MM.1S (cell line): ENCODE results near the gene SEC63.
"Not testable (repeated sequence)": the region's sequence is repeated elsewhere in the genome, so short reads cannot be mapped to it uniquely, and the experiment has no call there.

Experiments
- DNase-seq: peaks from one replicate; pipeline ENCODE4 v3.0.0-alpha.2; 2015
- H2AFZ ChIP-seq: fragments of 300-600 bp; sonication (generic); 2 replicates; pipeline ENCODE4 v1.6.0; 2016; ENCODE audit warnings: antibody characterized with exemption, low read length
- H3F3A ChIP-seq: fragments of 300-600 bp; sonication (generic); 2 replicates; pipeline ENCODE4 v1.6.1; 2016; ENCODE audit warnings: mild to moderate bottlenecking, antibody characterized with exemption, low read length, moderate library complexity, mixed read lengths; ENCODE audit not compliant: insufficient read depth
- H3K27ac ChIP-seq: fragments of 300-600 bp; sonication (generic); 2 replicates; pipeline ENCODE4 v1.5.1; 2016; ENCODE audit warnings: mild to moderate bottlenecking, low read length
- H3K27me3 ChIP-seq: fragments of 300-600 bp; sonication (generic); replicated peaks from 2 replicates; pipeline ENCODE4 v1.6.0; 2016; ENCODE audit warnings: low read length; ENCODE audit not compliant: insufficient read depth
- H3K36me3 ChIP-seq: fragments of 300-600 bp; sonication (generic); replicated peaks from 2 replicates; pipeline ENCODE4 v1.6.1; 2016; ENCODE audit warnings: mild to moderate bottlenecking, low read length, mixed read lengths; ENCODE audit not compliant: insufficient read depth
- H3K4me1 ChIP-seq: fragments of 300-600 bp; sonication (generic); 2 replicates; pipeline ENCODE4 v1.6.1; 2016; ENCODE audit warnings: low read length, mixed read lengths
- H3K4me2 ChIP-seq: fragments of 300-600 bp; sonication (generic); 2 replicates; pipeline ENCODE4 v1.6.0; 2016; ENCODE audit warnings: low read depth, low read length
- H3K4me3 ChIP-seq: fragments of 300-600 bp; sonication (generic); 2 replicates; pipeline ENCODE4 v1.5.1; 2016; ENCODE audit warnings: low read length, mixed read lengths
- H3K79me2 ChIP-seq: fragments of 300-600 bp; sonication (generic); 2 replicates; pipeline ENCODE4 v1.6.1; 2016; ENCODE audit warnings: mixed run types, low read length, mixed read lengths
- H3K9ac ChIP-seq: fragments of 300-600 bp; sonication (generic); 2 replicates; pipeline ENCODE4 v1.6.1; 2016; ENCODE audit warnings: low read length, mixed read lengths
- H3K9me2 ChIP-seq: fragments of 300-600 bp; sonication (generic); replicated peaks from 2 replicates; pipeline ENCODE4 v1.6.1; 2016; ENCODE audit warnings: mild to moderate bottlenecking, low read length, mixed read lengths; ENCODE audit not compliant: insufficient read depth
- H3K9me3 ChIP-seq: fragments of 300-600 bp; sonication (generic); replicated peaks from 2 replicates; pipeline ENCODE4 v1.6.1; 2016; ENCODE audit warnings: mild to moderate bottlenecking, low read length, mixed read lengths; ENCODE audit not compliant: insufficient read depth
- H4K20me1 ChIP-seq: fragments of 300-600 bp; sonication (generic); 2 replicates; pipeline ENCODE4 v1.6.1; 2016; ENCODE audit warnings: mild to moderate bottlenecking, low read length, moderate library complexity, mixed read lengths; ENCODE audit not compliant: insufficient read depth
- CTCF ChIP-seq: fragments of 300-600 bp; sonication (generic); IDR thresholded peaks from 2 replicates; pipeline ENCODE4 v1.5.1; 2016; ENCODE audit warnings: antibody characterized with exemption, low read length, mixed read lengths
- EZH2 ChIP-seq: fragments of 300-600 bp; sonication (generic); optimal IDR thresholded peaks from 2 replicates; pipeline ENCODE3; 2017; ENCODE audit warnings: low read depth, mild to moderate bottlenecking, antibody characterized with exemption, low read length, mixed read lengths
- EZH2phosphoT487 ChIP-seq: fragments of 300-600 bp; sonication (generic); IDR thresholded peaks from 2 replicates; pipeline ENCODE4 v1.6.1; 2018; ENCODE audit warnings: antibody characterized with exemption, low read length

Gene SEC63

GRCh38 chr6:107941199-107941598 lies 16.8 kb downstream of the SEC63 start:
- Histone ChIP-seq H3F3A (no peaks in the 10 kb centered on the region), H3K9ac (no peak overlapping the region), H3K4me3 (no peak overlapping the region), H3K9me3 (no peaks in the 10 kb centered on the region), H3K36me3 (no peaks in the 10 kb centered on the region), H4K20me1 (peaks cover 49% of the 10 kb centered on the region), H3K79me2 (peaks cover 93% of the 10 kb centered on the region), H2AFZ (no peak overlapping the region), H3K27ac (no peak overlapping the region), H3K9me2 (no peaks in the 10 kb centered on the region), H3K4me1 (no peaks in the 10 kb centered on the region), H3K27me3 (no peaks in the 10 kb centered on the region), H3K4me2 (no peak overlapping the region)
- TF ChIP-seq EZH2 (no peak), EZH2phosphoT487 (no peak), CTCF (no peak)
- no peak for DNase-seq

- not testable (repeated sequence) for H3K4me3 ChIP-seq, H2AFZ ChIP-seq, H3K27me3 ChIP-seq, H3F3A ChIP-seq, H3K4me1 ChIP-seq, DNase-seq, H3K36me3 ChIP-seq, H3K4me2 ChIP-seq, H3K9me2 ChIP-seq, H3K9ac ChIP-seq, H3K27ac ChIP-seq, H3K9me3 ChIP-seq
- H4K20me1 ChIP-seq: peaks cover 35% of the 10 kb centered on the region
- H3K79me2 ChIP-seq: peaks cover 76% of the 10 kb centered on the region
Observed at GRCh38 chr6:107936910-107937292, 21.1 kb downstream of the SEC63 start.

GRCh38 chr6:107936162-107936909 lies 21.7 kb downstream of the SEC63 start:
- Histone ChIP-seq H3K79me2 (peaks cover 76% of the 10 kb centered on the region), H3K9ac (no peak overlapping the region), H3K4me1 (no peaks in the 10 kb centered on the region), H2AFZ (no peak overlapping the region), H3K9me2 (no peaks in the 10 kb centered on the region), H3K36me3 (no peaks in the 10 kb centered on the region), H3K27me3 (no peaks in the 10 kb centered on the region), H3K9me3 (no peaks in the 10 kb centered on the region), H4K20me1 (peaks cover 34% of the 10 kb centered on the region), H3K27ac (no peak overlapping the region), H3K4me3 (no peak overlapping the region), H3K4me2 (no peak overlapping the region), H3F3A (no peaks in the 10 kb centered on the region)
- TF ChIP-seq EZH2phosphoT487 (no peak), CTCF (no peak), EZH2 (no peak)
- no peak for DNase-seq

- not testable (repeated sequence) for H3K4me2 ChIP-seq, H3K4me1 ChIP-seq, H3K9ac ChIP-seq, H3K27me3 ChIP-seq, H3K4me3 ChIP-seq, H3F3A ChIP-seq, H3K36me3 ChIP-seq, H3K9me2 ChIP-seq, H3K9me3 ChIP-seq, H3K27ac ChIP-seq, DNase-seq, H2AFZ ChIP-seq
- H4K20me1 ChIP-seq: peaks cover 17% of the 10 kb centered on the region
- H3K79me2 ChIP-seq: peaks cover 74% of the 10 kb centered on the region
Observed at GRCh38 chr6:107934229-107934628, 23.8 kb downstream of the SEC63 start.
